Panc1 (cell line): Measurements from ENCODE around the gene TMEM203.

Experiments used
- TF ChIP-seq, protein P1 (sequence below): fragments of 450-650 bp; IDR thresholded peaks from 2 replicates; pipeline ENCODE4 v1.5.1; 2017; ENCODE audit warnings: mild to moderate bottlenecking
- TF ChIP-seq, protein P2 (sequence below), 2 experiments: IDR thresholded peaks; 2 replicates each; pipeline ENCODE4 v1.6.1; 2011 to 2012; ENCODE audit warnings: low read depth in 2 of 2, control low read depth in 1 of 2, low read length in 1 of 2, mild to moderate bottlenecking in 1 of 2, moderate library complexity in 1 of 2; ENCODE audit not compliant: insufficient read depth in 1 of 2

DNA sequence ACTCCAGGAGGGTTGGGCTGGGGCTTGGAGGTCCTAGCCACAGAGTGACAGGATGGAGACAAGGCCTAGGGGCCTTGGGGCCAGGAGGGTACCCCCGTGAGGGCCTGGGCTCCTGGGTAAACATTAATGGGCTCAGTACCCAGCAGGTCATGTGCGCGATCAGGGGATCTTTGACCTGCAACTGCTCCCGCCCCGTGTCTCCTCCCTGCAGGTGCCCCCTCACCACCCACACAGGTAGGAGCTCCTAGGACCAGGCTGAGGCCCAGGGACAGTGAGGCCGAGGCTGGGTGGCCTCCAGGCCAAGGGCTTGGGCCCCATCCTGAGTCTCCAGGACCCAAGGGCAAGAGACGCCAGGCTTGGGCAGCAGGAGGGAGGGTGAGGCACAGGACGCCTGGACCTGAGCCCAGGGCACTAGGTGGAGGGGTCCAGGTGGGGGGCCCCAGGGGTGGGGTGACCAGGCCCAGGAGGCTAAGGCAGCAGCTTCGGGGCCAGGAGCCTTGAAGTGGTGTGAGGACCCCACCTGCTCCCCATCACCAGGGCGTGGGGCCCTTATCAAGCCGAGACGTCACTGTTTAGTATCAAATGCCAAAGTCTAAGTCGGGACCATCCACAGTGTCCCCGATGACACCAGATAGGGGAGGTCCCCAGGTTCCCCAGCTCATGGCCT lies 25.4 kb upstream of the TMEM203 start, which contains the start of gene SLC34A3:
- TF ChIP-seq, protein P1, sequence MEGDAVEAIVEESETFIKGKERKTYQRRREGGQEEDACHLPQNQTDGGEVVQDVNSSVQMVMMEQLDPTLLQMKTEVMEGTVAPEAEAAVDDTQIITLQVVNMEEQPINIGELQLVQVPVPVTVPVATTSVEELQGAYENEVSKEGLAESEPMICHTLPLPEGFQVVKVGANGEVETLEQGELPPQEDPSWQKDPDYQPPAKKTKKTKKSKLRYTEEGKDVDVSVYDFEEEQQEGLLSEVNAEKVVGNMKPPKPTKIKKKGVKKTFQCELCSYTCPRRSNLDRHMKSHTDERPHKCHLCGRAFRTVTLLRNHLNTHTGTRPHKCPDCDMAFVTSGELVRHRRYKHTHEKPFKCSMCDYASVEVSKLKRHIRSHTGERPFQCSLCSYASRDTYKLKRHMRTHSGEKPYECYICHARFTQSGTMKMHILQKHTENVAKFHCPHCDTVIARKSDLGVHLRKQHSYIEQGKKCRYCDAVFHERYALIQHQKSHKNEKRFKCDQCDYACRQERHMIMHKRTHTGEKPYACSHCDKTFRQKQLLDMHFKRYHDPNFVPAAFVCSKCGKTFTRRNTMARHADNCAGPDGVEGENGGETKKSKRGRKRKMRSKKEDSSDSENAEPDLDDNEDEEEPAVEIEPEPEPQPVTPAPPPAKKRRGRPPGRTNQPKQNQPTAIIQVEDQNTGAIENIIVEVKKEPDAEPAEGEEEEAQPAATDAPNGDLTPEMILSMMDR, result no peak
- TF ChIP-seq, protein P2, sequence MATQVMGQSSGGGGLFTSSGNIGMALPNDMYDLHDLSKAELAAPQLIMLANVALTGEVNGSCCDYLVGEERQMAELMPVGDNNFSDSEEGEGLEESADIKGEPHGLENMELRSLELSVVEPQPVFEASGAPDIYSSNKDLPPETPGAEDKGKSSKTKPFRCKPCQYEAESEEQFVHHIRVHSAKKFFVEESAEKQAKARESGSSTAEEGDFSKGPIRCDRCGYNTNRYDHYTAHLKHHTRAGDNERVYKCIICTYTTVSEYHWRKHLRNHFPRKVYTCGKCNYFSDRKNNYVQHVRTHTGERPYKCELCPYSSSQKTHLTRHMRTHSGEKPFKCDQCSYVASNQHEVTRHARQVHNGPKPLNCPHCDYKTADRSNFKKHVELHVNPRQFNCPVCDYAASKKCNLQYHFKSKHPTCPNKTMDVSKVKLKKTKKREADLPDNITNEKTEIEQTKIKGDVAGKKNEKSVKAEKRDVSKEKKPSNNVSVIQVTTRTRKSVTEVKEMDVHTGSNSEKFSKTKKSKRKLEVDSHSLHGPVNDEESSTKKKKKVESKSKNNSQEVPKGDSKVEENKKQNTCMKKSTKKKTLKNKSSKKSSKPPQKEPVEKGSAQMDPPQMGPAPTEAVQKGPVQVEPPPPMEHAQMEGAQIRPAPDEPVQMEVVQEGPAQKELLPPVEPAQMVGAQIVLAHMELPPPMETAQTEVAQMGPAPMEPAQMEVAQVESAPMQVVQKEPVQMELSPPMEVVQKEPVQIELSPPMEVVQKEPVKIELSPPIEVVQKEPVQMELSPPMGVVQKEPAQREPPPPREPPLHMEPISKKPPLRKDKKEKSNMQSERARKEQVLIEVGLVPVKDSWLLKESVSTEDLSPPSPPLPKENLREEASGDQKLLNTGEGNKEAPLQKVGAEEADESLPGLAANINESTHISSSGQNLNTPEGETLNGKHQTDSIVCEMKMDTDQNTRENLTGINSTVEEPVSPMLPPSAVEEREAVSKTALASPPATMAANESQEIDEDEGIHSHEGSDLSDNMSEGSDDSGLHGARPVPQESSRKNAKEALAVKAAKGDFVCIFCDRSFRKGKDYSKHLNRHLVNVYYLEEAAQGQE (IDR thresholded peaks at IDR 0.05; ENCODE audit: insufficient read depth in 1 of 2, low read depth in 2 of 2, low read length in 1 of 2), result no peak
